K562 (cell line): Measurements from ENCODE around the gene ERCC1. TPM values are rescaled to one million over a fixed set of nuclear protein-coding genes. Genes with fewer than 3 reads are reported as not detected.

Source experiments
- ATAC-seq: fragments of 200-7000 bp; cut with Tn5 transposase; 3 replicates; pipeline ENCODE4 v1.9.1; 2020; ENCODE audit warnings: moderate library complexity
- BruUV-seq: library from RNA; stranded (reverse); fragments of 400-500 nt; replicated peaks from 2 replicates; lab custom pipeline; 2021; lab: Mats Ljungman, UMichigan
- CTCF ChIA-PET: fragments of 300-600 bp; formaldehyde crosslinking; extraction: SDS; loops from one replicate; lab custom pipeline; 2021; ENCODE audit warnings: low intra/inter-chr PET ratio; lab: Yijun Ruan, JAX
- POLR2A ChIA-PET: fragments of 300-600, 350-650 bp; sonication (Branson Sonifier 250); formaldehyde crosslinking; extraction: SDS; loops from one replicate; lab custom pipeline; 2021; ENCODE audit warnings: antibody characterized with exemption, inconsistent platforms; lab: Yijun Ruan, JAX
- DNase-seq, 4 experiments: peaks; one replicate each; pipeline versions ENCODE4 v3.0.0 to v3.0.0-alpha.2; 2011 to 2018; ENCODE audit warnings: low spot score in 3 of 4, mixed read lengths in 3 of 4; ENCODE audit errors: extremely low read depth in 1 of 4
- FAIRE-seq: peaks from 2 replicates; lab custom pipeline; 2011; peaks lifted over from hg19 to GRCh38; lab: Jason Lieb, UNC
- H2AFZ ChIP-seq: 2 replicates; pipeline ENCODE4 v1.6.0; 2011; ENCODE audit warnings: low read depth, low read length, control low read depth, inconsistent platforms
- H3K27ac ChIP-seq: fragments of 200-600 bp; 3 replicates; pipeline ENCODE4 v1.8.0; 2011; ENCODE audit warnings: low read depth, mild to moderate bottlenecking, control low read depth, inconsistent platforms, low read length, moderate library complexity, mixed read lengths; ENCODE audit errors: extremely low read depth
- H3K27me3 ChIP-seq, 2 experiments: fragments of 300-600 bp in 1 of 2; 2 replicates in 1 of 2; 3 replicates in 1 of 2; pipeline versions ENCODE4 v1.6.0 to v1.8.0; 2011; ENCODE audit warnings: inconsistent platforms in 2 of 2, low read length in 2 of 2, mild to moderate bottlenecking in 1 of 2, mixed read lengths in 1 of 2, moderate library complexity in 1 of 2; ENCODE audit not compliant: control insufficient read depth in 2 of 2, insufficient read depth in 2 of 2
- H3K36me3 ChIP-seq: fragments of 300-600 bp; 3 replicates; pipeline ENCODE4 v1.8.0; 2011; ENCODE audit warnings: mild to moderate bottlenecking, low read length, inconsistent platforms; ENCODE audit not compliant: control insufficient read depth, insufficient read depth
- H3K4me1 ChIP-seq, 2 experiments: fragments of 200-600 bp in 1 of 2; replicated peaks in 1 of 2; 2 replicates in 1 of 2; 3 replicates in 1 of 2; pipeline versions ENCODE4 v1.5.1 to v1.8.0; 2011; ENCODE audit warnings: inconsistent platforms in 2 of 2, low read length in 2 of 2, mild to moderate bottlenecking in 1 of 2, mixed read lengths in 1 of 2, moderate library complexity in 1 of 2; ENCODE audit not compliant: control insufficient read depth in 2 of 2, insufficient read depth in 2 of 2
- H3K4me2 ChIP-seq: 2 replicates; pipeline ENCODE4 v1.6.1; 2011; ENCODE audit warnings: low read length, control low read depth, inconsistent platforms, mixed read lengths; ENCODE audit not compliant: insufficient read depth
- H3K4me3 ChIP-seq: fragments of 200-600 bp; sonication (generic), shearing (Covaris generic); 2 replicates; pipeline ENCODE4 v1.5.1; 2016; ENCODE audit warnings: control low read depth, inconsistent platforms
- H3K79me2 ChIP-seq: fragments of 200-600 bp; 3 replicates; pipeline ENCODE4 v1.8.0; 2011; ENCODE audit warnings: low read length, inconsistent platforms; ENCODE audit not compliant: control insufficient read depth, insufficient read depth
- H3K9ac ChIP-seq, 2 experiments: 2 replicates each; pipeline versions ENCODE4 v1.6.0 to v1.6.1; 2011; ENCODE audit warnings: low read depth in 2 of 2, low read length in 2 of 2, control low read depth in 1 of 2, inconsistent platforms in 1 of 2, mild to moderate bottlenecking in 1 of 2, mixed read lengths in 1 of 2; ENCODE audit not compliant: insufficient read depth in 1 of 2
- H3K9me1 ChIP-seq: one replicate; pipeline ENCODE4 v1.6.0; 2011; ENCODE audit warnings: inconsistent platforms, mild to moderate bottlenecking, low read length, moderate library complexity; ENCODE audit not compliant: control insufficient read depth, insufficient read depth
- H3K9me3 ChIP-seq: replicated peaks from 2 replicates; pipeline ENCODE4 v1.5.1; 2011; ENCODE audit warnings: low read depth, low read length, inconsistent platforms; ENCODE audit not compliant: control insufficient read depth, insufficient read depth
- H4K20me1 ChIP-seq: replicated peaks from 2 replicates; pipeline ENCODE4 v1.6.1; 2011; ENCODE audit warnings: low read length, inconsistent platforms, mixed read lengths; ENCODE audit not compliant: control insufficient read depth, insufficient read depth
- POLR2AphosphoS5 ChIP-seq: IDR thresholded peaks from 2 replicates; pipeline ENCODE4 v1.6.1; 2011; ENCODE audit warnings: mild to moderate bottlenecking, low read depth, low read length, moderate library complexity; ENCODE audit not compliant: control insufficient read depth, insufficient read depth
- ZKSCAN1 ChIP-seq: fragments of 150-350 bp; IDR thresholded peaks from 2 replicates; pipeline ENCODE4 v1.6.1; 2016; ENCODE audit warnings: low read depth, low read length
- WGBS: fragments of 100-300 bp; shearing (Covaris generic); methylation state at CpG from one replicate; pipeline ENCODE4 v1.1.6; 2016; ENCODE audit warnings: low coverage, mixed read lengths; ENCODE audit not compliant: insufficient coverage; ENCODE audit errors: missing lambda C conversion rate; 5-methylcytosine and 5-hydroxymethylcytosine counted together
- in situ Hi-C: fragments of 300-500 bp; cut with MboI; formaldehyde crosslinking; loops from 4 replicates; pipeline ENCODE4 v1.15.0; 2018; ENCODE audit warnings: inconsistent platforms, mixed read lengths
- intact Hi-C: fragments of 100-400 bp; cut with micrococcal nuclease; formaldehyde crosslinking; loops from 2 replicates; pipeline ENCODE4 v1.14.2; 2022
- polyA plus RNA-seq, 8 experiments: library from polyadenylated mRNA; depleted of rRNA in 4 of 8; stranded (reverse) in 5 of 8; unstranded in 3 of 8; fragments of >200 nt; fragmentation: Nextera tagmentation in 2 of 8; fragmentation: Illumina TruSeq in 1 of 8; extraction: Ambion mirVana in 2 of 8; extraction: Trizol in 1 of 8; gene quantifications; 2 replicates each; pipeline versions ENCODE4 v1.2.1 to v1.2.3, GENCODE V29; 2011 to 2014; ENCODE audit warnings: inconsistent platforms in 1 of 8, missing spikeins in 1 of 8
- total RNA-seq, 7 experiments: library from RNA; depleted of rRNA in 6 of 7; stranded (reverse); fragments of >200 nt in 6 of 7; fragmentation: Illumina TruSeq in 2 of 7; extraction: Trizol in 2 of 7; gene quantifications; 2 replicates each; pipeline versions ENCODE4 v1.2.1 to v1.2.3, GENCODE V29; 2011 to 2021; ENCODE audit warnings: low replicate concordance in 1 of 7

ERCC1 gene
- total and polyA plus RNA-seq, 9 of the 15 experiments (the other 6 are each of a cell fraction or from before 2014, with no cell fraction given), result 9.3 to 92.6 (median 60.0) TPM

- Histone ChIP-seq H3K79me2 (no peaks in the 10 kb centered on the region), H3K27me3 (no peaks in the 10 kb centered on the region), H2AFZ (peak overlapping the region; percentile 87), H3K36me3 (no peaks in the 10 kb centered on the region), H3K4me1 (peaks cover 16 to 47% of the 10 kb centered on the region in 2 experiments; a peak in 4 of 5 replicates), H4K20me1 (no peaks in the 10 kb centered on the region), H3K27ac (no peak overlapping the region), H3K4me2 (peak overlapping the region; percentile 49; the same call in 1 of the 2 replicates), H3K4me3 (no peak overlapping the region), H3K9ac (peak overlapping the region; percentile 16 to 83; a peak in 3 of 4 replicates), H3K9me1 (no peaks in the 10 kb centered on the region), H3K9me3 (no peaks in the 10 kb centered on the region)
- in situ Hi-C loops, result no loop called here
- BruUV-seq, result no TSS peak
- DNase-seq (no peak), FAIRE-seq (no peak), ATAC-seq (no peak)
- WGBS, result 52% methylated on average over 6 of the region's 7 CpGs
- ChIA-PET POLR2A (interaction anchor here (0.6 to 1.4 kb wide), 3 partner anchors 41 to 485 kb away, joined by 3 to 4 read pairs (median 3); no protein-coding TSS in a partner anchor), CTCF (no interaction called here)
- intact Hi-C loops, result no loop called here
- peak; percentile 13; the same call in 1 of the 2 replicates for TF ChIP-seq POLR2AphosphoS5
- TF ChIP-seq ZKSCAN1, result no peak
Observed at GRCh38 chr19:45471931-45472562, 48.3 kb upstream of the ERCC1 start.
